Measurements from ENCODE around the gene ZNF256. TPM values are rescaled to one million over a fixed set of nuclear protein-coding genes. Genes with fewer than 3 reads are reported as not detected.

ZNF256 gene
- total and polyA plus RNA-seq, 10 of the 15 experiments (the other 5 are each of a cell fraction or from before 2014, with no cell fraction given), result 1.0 to 7.5 (median 4.3) TPM

DNA sequence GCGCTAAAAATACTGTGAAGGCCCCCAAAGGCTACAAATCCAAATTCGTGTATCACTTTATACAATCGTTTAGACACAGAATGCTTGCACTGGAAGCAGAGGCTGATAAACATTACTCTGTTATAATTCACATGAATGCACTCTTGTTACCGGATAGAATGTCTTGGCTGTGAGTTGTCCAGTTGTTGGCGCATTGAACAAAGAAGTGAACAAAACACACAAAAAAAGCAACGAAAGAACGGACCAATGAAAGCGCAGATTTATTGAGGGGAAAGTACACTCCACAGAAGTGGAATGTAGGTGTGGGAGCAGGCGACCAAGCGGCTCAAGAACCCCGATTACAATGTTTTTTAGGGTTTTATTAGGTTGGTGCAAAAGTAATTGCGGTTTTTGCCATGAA is 11.8 kb downstream of the ZNF256 start:
- H3K27me3 ChIP-seq (replicated peaks in 1 of 2; ENCODE audit: control insufficient read depth in 2 of 2, insufficient read depth in 2 of 2, low read length in 1 of 2), result no peaks in the 10 kb centered on the region

More for the DNA sequence above, 11.8 kb downstream of the ZNF256 start:
- H3K79me2 ChIP-seq (ENCODE audit: control insufficient read depth, insufficient read depth, low read length), result no peaks in the 10 kb centered on the region
- SMC1A ChIA-PET (ENCODE audit: uncharacterized antibody, unreplicated experiment), result no interaction called here
- H3K36me3 ChIP-seq (ENCODE audit: control insufficient read depth in 2 of 2, insufficient read depth in 2 of 2, low read length in 1 of 2), result no peaks in the 10 kb centered on the region; a peak in 1 of 4 replicates
- H3K27ac ChIP-seq (ENCODE audit: control insufficient read depth, insufficient read depth), result no peak overlapping the region
- DNase-seq (ENCODE audit: low read depth, low spot score), result no peak
- no peak overlapping the region for H2AFZ ChIP-seq (ENCODE audit: control insufficient read depth, low read depth, low read length)
- WGBS (ENCODE audit: insufficient coverage, insufficient replicate concordance, low lambda C conversion rate, missing lambda C conversion rate), result 77% methylated on average over 12 of the region's 12 CpGs
- no peak overlapping the region for H3K4me2 ChIP-seq (ENCODE audit: control insufficient read depth, insufficient read depth)
- no peak for FAIRE-seq
- in situ Hi-C loops (cut with MboI) (no loop called here), intact Hi-C loops (cut with micrococcal nuclease; ENCODE audit: unreplicated experiment) (no loop called here)
- no peak for ATAC-seq
- no peaks in the 10 kb centered on the region for H3K4me1 ChIP-seq (ENCODE audit: control insufficient read depth, insufficient read depth, low read length)
- RAD21 ChIA-PET (ENCODE audit: unreplicated experiment), result no interaction called here
- TF ChIP-seq ZBTB40 (IDR thresholded peaks at IDR 0.05; ENCODE audit: borderline replicate concordance) (no peak), STAT3 (IDR thresholded peaks at IDR 0.05; ENCODE audit: low read depth, low read length) (no peak), MYB (IDR thresholded peaks at IDR 0.05; ENCODE audit: borderline replicate concordance, low read depth, low read length) (no peak), GABPA (IDR thresholded peaks at IDR 0.05; ENCODE audit: low read depth) (no peak), IRF4 (IDR thresholded peaks at IDR 0.05; ENCODE audit: low read depth, low read length) (no peak), E2F8 (IDR thresholded peaks at IDR 0.05; ENCODE audit: low read depth, partially characterized antibody) (no peak), ZBTB33 (IDR thresholded peaks at IDR 0.05) (no peak), NFIC (IDR thresholded peaks at IDR 0.05; ENCODE audit: low read depth, low read length) (no peak), CEBPB (IDR thresholded peaks at IDR 0.05; ENCODE audit: borderline replicate concordance in 1 of 2, low read depth in 2 of 2, low read length in 2 of 2) (no peak)
- peaks cover 30% of the 10 kb centered on the region for H3K9me3 ChIP-seq (replicated peaks; ENCODE audit: control insufficient read depth, insufficient read depth, low read length)
- no peak overlapping the region for H3K9ac ChIP-seq (ENCODE audit: control insufficient read depth, insufficient read depth, low read length)
- no TSS peak for BruUV-seq (replicated peaks)
- H3K4me3 ChIP-seq, result no peak overlapping the region
- POLR2A ChIA-PET, result no interaction called here
- CTCF ChIA-PET, result no interaction called here
- H4K20me1 ChIP-seq (ENCODE audit: control insufficient read depth, insufficient read depth), result no peaks in the 10 kb centered on the region
